Measurements from ENCODE around the gene FMNL2.

DNA sequence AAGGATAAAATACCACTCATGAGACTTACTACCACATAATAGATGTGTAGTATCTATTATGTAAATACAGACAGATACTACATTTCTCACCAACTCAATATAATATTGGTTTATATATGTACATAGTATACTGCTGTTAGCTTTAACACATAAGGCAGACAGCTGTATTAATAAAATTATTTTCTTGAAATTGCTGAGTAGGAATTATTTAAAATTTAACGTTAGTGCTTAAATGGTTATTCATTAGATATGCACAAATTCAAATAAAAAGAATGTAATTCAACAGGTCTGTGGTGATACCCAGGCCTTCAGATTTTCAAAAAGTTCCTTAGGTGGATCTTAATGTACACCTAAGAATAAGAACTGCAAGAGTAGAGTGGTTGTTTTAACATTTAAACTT, 323.2 kb downstream of the FMNL2 start:
- TF ChIP-seq, protein P1, sequence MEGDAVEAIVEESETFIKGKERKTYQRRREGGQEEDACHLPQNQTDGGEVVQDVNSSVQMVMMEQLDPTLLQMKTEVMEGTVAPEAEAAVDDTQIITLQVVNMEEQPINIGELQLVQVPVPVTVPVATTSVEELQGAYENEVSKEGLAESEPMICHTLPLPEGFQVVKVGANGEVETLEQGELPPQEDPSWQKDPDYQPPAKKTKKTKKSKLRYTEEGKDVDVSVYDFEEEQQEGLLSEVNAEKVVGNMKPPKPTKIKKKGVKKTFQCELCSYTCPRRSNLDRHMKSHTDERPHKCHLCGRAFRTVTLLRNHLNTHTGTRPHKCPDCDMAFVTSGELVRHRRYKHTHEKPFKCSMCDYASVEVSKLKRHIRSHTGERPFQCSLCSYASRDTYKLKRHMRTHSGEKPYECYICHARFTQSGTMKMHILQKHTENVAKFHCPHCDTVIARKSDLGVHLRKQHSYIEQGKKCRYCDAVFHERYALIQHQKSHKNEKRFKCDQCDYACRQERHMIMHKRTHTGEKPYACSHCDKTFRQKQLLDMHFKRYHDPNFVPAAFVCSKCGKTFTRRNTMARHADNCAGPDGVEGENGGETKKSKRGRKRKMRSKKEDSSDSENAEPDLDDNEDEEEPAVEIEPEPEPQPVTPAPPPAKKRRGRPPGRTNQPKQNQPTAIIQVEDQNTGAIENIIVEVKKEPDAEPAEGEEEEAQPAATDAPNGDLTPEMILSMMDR (IDR thresholded peaks at IDR 0.05; ENCODE audit: insufficient read depth, low read depth, low read length) = no peak
- TF ChIP-seq EZH2 (IDR thresholded peaks at IDR 0.05; ENCODE audit: insufficient read depth, low read length) = no peak

Data from astrocyte (in vitro differentiated cells and primary cell).